OCI-LY1 (cell line): ENCODE measurements around the gene UGT1A9.

Experiments used
- CTCF ChIP-seq: fragments of 200-600 bp; sonication (generic), shearing (Covaris generic); IDR thresholded peaks from 2 replicates; pipeline ENCODE4 v1.5.1; 2017; ENCODE audit warnings: mild to moderate bottlenecking, antibody characterized with exemption, low read length, moderate library complexity, mixed read lengths
- EZH2 ChIP-seq: fragments of 200-600 bp; sonication (generic), shearing (Covaris generic); IDR thresholded peaks from 2 replicates; pipeline ENCODE4 v1.8.0; 2017; ENCODE audit warnings: borderline replicate concordance, mixed run types, mild to moderate bottlenecking, antibody characterized with exemption, low read length, moderate library complexity, mixed read lengths

- TF ChIP-seq CTCF (no peak), EZH2 (no peak)
These were observed 109.1 kb downstream of the UGT1A9 start for GRCh38 chr2:233780771-233781170.
